ENCODE measurements around the gene CRACDL. TPM values are rescaled to one million over a fixed set of nuclear protein-coding genes. Genes with fewer than 3 reads are reported as not detected.

The CRACDL gene
- polyA plus RNA-seq, 4 donors = 2.7 to 3.7 (median 3.1) TPM

DNA sequence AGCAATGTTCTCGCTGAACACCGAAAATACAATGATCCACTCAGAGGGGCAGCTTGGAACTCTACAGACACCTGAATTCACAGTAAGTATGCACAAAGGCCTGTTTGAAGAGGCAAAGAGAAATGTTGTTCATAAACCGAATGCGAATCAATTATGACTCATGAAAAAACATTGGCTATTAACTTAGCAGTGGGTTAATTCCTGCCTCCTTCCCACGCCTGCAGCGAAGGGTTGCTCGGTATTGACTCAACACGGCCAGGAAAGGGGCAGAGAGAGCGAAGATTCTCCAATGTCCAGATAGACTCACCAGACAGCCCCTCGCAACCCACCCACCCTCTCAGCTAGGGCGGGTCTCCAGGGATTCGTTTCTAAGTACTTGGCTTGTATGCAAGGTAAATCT lies 9.4 kb downstream of the CRACDL start:
- no peak for DNase-seq (ENCODE audit: low read depth in 4 of 4, low spot score in 2 of 4)

DNA sequence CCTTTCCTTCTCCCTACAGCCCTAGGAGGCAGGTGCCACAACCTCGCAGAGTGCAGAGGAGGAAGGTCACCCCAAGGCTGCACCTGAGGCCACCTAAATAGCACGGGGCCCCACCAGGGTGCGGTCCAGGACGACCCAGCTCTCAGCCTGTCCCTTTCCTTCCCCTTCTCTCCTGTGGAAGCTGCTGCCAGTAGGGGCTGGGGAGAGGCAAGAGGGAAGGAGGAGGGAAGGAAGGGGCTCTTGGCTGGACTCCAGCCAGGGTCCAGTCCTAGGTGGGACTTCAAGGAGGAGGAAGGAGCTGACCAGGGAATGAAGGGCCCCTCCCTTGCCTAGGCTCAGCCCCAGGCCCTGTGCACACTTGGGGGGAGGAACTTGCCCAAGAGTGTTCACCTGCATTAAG lies 11.1 kb downstream of the CRACDL start:
- no peak for DNase-seq (ENCODE audit: low read depth in 4 of 4, low spot score in 2 of 4)

DNA sequence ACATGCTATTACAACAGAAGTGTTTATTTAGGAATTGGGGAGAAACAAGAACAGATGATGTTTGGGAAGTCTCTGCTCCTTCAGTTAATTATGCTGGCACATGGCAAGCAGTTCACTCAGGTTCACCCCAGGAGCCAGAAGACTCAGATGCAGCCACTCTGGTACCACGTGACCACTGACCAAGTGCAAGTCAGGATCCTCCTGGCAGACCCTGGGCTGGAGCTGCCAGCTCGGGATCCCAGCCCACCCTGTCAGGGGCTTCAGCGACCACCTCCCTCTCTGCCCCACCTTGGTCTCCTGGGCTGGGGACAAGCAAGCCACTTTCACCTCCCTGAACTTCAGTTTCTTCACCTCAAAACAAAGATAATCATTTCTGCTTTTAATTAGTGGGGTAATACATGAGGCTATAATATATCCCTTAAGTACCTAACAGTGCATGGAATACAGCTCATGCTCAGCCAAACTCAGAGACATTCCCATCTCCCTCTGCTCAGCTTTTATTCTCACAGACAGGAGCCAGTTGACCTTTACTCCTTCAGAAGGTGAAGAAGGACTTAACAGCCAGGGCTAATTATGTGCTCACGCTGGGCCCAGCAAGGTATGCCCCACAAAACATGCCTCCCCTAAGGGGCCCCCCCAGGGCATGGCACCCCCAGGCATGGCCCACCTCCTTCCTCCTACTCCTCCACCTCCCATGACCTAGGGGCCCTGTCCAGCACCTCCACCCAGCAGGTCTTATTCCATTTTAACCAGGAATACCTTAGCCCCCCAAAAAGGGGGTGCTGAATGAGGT lies 11.8 kb downstream of the CRACDL start:
- DNase-seq (ENCODE audit: low read depth in 4 of 4, low spot score in 2 of 4) = no peak

DNA sequence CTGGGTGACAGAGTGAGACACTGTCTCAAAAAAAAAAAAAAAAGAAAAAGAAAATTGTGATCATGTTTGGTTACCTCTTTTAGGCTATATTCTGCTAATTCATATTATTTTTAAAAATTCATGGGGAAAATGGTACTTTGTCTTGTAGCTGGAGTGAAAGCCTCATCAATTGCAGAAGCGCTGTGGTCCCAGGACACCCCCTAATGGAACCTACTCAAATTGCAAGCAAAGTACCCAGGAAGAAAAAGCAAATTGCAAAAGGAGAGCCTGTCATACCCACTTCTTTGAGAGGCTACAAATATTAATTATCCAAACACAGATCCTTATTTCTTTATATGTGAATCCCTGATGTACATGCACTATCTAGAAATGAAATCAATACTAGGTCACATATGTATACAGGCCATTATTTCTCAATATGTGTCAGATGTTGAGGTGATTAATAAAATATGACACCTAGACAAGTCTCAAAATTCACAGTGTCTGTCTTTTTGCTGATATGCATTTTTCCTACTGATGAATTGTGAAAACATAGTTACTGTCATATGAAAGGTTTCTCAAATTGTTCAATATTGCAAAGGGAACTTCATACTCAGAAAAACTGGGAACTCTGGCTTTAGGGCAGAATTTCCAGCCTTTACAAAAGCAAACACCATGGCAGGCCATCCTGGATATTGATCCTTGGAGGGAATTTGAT lies 12.6 kb downstream of the CRACDL start:
- DNase-seq (ENCODE audit: low read depth in 4 of 4, low spot score in 2 of 4) = no peak

DNA sequence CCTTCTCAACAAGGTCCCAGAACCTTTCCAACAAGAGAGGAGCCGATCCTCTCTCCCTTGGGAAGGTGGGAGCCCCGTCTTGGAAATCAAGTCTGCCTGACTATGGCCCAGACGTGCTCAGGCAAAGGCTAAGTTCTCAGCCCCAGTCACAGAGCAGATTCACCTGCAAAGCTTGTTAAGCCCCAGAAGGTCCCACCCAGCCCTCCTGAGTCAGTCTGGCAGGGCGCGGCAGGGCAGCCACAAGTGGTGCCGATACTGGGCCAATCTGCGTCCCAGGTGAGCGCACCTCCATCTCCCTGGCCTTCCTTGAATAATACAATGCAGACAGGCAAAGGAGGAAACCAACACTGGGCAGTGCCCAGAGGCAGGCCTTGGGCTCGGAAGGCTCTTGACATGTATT lies 15.0 kb downstream of the CRACDL start:
- DNase-seq (ENCODE audit: low read depth in 4 of 4, low spot score in 2 of 4) = no peak

DNA sequence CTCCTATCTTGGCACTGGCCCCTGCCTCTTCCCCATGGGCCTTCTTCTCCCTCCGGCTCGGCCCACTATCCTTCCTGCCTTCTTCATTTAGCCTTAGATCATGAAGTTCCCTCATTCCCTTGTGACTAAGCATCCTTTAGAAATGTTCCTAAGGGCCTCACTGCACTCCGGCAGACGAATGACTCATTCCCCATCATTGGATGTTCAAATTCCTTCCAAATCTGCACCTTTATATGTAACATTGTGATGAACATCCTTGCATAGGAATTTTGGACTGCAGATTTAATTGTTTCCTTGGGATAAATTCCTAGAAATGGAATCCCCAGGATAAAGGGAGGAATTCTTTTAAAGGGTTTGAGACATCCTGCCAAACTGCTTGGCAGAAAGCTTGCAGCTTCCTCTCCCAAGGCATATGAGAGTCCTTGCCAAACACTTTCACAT lies 19.0 kb downstream of the CRACDL start:
- DNase-seq (ENCODE audit: low read depth in 4 of 4, low spot score in 2 of 4) = no peak

DNA sequence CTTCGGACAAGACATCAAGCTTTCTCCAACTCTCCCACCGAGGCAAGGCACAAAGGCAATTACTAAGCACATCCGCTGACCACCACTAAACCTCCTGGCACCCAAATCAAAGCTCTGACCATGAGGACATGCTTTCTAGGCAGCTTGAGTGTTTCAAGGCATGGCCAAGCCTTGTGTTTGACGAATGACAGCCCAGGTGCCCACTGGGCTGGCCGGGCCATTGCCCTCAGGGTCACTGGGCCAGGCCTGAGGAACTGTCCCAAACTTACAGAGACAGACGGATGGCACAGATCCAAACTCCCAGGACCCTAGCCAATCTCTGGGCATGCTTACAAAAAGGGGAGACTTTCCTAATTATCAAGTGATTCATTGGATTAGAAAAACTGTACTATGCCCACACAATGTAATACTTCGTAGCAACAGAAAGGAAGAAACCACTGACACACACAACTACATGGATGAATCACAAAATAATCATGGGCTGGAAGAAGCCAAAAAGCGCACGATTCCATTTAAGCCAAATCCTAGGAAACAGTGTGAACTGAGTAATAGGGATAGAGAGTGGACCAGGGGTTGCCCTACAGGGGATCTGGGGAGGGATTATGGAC lies 20.2 kb downstream of the CRACDL start:
- DNase-seq (ENCODE audit: low read depth in 4 of 4, low spot score in 2 of 4) = no peak

DNA sequence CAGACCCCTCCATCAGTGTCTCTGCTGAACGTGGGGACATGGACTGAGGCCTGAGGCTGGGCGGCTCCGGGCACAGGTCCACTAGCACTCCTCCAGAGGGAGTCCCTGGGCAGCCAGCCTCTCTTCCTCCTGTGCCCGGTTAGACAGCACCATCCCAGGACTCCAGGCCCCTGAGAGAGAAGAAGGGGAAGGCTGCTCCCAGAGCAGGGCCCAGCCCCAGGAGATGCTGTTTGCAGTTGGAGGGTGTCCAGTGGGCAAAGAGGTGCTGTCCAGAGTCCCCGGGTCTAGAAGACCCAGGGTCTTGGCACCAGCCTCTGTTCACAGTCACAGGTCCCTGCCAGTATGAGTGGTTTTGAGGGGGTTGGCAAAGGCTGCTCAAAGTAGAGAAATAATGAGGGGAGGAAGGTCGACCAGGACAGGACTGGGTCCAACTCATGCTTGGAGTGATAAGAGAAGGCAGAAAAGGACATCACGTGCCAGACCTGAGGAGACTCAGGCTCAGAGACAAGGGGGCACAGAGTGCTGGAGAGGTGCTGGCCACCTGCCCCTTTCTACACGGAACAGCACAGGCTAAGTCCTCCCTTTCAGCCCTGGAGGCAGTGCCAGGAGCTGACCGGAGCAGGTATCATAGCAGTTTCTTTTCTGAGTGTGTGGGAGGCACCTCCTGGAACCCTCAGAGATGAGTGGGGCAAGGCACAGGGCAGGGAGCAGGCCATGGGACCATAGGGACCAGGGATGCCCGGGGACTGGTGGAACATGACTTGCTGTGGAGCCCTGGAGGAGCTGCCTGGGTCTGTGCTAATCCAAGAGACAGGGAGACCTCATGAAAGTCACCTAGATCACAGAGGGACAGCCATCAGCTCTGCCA lies 21.1 kb downstream of the CRACDL start:
- DNase-seq (ENCODE audit: low read depth in 4 of 4, low spot score in 2 of 4) = no peak

DNA sequence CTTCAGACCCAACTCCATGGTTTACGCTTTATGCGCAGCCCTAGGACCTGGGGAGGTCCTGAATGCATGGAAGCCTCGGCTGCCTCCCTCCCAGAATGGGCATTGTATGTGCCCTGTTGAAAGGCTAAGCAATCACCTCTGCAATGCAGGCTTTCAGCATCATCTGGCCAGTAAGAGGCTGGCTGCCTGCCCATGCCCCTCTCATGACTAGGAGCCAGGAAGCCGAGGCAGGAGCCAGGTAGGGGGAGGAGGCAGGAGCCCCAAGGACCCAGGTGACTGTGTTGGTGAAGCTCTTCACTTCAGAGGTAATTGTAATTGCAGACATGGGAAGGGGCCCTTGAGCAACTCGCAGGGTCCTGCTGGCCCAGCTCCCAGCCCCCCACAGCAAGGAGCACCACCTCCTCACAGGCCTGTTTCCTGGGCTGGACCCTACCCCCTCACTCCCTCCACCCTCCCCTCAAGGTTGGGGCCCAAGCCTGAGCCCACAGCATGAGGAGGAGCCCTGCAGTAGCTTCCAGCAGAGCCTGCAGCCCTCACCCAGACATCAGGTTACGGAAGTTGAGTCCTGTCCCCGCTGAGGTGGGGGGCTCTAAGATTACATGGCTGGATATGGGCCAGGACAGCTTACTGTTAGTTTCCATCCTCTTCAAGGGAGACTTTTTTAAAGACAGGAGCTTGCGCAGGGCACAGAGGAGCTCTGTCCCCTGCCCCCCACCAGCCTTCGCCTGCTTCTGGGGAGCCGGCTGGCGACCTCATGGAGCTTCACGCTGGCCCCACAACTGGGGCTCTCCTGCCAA lies 21.9 kb downstream of the CRACDL start:
- no peak for DNase-seq (ENCODE audit: low read depth in 4 of 4, low spot score in 2 of 4)

DNA sequence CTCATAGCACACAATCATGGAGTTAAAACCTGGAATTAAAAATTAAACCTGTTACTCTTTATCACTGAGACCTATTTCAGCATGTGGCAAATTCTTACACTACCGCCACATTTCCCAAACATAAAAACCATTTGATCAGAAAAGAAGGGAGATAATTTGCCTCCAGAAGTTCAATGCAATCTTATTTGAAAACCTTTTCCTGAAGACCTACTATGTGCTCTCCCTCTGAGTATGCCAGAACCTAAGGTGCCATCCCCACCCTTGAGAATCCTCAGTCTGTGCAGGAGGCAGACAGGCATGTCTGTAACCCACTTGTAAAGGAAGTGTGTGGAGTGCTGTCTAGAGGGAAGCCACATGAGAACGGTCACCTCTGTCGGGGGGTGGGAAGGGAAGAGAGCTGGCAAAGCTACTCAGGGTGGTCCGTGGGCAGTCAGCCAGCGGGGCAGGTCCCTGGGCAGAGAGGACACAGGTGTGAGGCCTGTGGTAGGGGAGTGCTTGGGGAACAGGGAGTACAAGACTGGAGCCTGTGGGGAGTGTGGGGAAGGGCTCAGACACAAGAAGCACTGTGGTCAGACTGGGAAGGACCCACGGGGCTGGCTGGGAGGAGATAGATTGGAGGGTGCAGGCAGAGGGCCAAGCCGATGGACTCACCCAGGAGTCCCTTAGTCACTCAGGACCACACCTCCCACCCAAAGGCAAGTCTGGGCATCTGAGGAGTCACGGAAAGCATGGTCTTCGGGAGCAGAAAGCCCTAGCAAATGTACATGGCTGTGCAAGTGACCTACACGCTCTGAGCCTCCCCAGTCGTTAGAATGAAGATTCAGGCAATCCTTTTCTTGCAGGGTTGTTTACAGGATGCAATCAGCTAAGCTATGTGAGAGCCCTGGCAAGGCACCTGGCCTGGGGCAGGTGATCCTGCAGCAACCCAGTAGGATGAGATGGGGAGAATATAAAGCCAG lies 22.8 kb downstream of the CRACDL start:
- DNase-seq (ENCODE audit: low read depth in 4 of 4, low spot score in 2 of 4) = no peak

DNA sequence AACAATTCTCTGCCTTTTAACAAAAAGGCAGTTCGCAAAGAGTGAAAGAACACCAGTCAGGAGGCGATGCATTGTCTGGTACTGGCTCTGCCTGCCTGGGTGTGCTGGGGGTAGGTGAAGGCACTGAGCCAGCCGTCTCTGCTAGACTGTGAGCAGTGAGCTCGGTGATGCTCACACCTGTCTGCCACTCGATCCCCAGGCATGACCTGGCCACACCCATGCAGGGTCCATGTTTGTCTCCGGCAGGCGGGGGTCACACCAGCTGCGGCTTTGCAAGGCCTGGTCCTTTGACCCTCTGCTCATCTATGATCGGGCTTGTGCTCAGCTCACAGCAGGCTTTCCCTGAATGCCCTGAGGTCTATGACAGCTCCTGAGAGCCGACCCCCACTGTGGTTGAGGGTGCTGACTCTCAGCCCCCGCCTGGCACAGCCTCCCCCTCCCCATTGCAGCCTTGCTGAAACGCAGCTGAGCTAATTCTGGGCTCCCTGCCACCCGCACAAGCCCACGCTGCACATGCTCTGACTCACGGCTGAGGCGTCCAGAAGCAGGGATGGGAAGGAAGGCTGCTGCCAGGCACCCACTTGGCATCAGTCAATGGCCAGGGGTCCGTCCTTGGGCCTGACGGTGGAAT lies 23.7 kb downstream of the CRACDL start:
- no peak for DNase-seq (ENCODE audit: low read depth in 4 of 4, low spot score in 2 of 4)

DNA sequence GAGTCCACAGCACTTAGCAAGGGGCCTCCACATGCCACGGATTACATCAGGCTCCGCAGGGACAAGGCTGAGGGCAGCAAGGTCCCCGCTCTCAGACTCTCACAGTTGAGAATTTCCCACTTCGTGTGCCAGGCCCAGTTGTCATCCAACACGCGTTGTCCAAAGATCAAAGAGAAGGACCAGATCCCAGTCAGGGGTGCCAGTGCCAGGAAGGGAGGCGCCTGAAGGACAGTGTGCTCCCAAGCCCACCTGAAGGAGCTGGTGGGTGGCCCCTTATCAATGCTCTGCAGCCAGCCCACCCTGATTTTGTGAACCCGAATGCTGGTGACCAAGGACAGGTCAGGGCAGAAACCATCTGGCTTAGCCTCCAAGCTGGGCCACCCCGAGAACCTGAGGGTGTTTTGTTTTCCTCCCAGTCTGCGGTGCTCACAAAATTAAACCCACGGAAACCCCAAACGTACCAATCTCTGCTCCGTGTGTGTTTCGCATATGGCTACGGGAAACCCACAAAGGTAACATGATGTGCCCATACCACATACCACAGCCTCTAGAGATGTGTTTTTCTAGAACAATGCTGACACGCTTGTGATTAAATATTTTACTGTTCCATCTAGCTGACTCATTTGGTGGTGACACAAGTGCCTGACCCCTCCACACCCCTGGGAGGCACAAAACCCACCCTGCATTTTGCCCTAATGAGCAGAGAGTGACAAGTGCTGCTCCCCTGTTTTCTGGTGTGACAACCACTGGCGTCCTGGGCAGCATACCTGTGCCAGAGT lies 24.5 kb downstream of the CRACDL start:
- no peak for DNase-seq (ENCODE audit: low read depth in 4 of 4, low spot score in 2 of 4)

DNA sequence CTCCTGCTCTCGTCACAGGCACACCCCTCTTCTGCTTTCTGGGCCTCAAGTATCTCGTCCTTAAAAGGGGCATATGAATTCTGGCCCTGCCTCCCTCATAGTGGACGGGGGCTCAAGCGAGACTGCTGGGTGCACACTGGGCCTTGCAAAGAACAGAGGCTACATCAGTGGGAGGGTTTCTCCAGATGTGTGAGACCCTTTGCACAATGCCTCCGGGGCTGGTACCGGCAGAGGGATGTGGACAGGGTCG lies 25.0 kb downstream of the CRACDL start:
- DNase-seq (ENCODE audit: low read depth in 4 of 4, low spot score in 2 of 4) = no peak

DNA sequence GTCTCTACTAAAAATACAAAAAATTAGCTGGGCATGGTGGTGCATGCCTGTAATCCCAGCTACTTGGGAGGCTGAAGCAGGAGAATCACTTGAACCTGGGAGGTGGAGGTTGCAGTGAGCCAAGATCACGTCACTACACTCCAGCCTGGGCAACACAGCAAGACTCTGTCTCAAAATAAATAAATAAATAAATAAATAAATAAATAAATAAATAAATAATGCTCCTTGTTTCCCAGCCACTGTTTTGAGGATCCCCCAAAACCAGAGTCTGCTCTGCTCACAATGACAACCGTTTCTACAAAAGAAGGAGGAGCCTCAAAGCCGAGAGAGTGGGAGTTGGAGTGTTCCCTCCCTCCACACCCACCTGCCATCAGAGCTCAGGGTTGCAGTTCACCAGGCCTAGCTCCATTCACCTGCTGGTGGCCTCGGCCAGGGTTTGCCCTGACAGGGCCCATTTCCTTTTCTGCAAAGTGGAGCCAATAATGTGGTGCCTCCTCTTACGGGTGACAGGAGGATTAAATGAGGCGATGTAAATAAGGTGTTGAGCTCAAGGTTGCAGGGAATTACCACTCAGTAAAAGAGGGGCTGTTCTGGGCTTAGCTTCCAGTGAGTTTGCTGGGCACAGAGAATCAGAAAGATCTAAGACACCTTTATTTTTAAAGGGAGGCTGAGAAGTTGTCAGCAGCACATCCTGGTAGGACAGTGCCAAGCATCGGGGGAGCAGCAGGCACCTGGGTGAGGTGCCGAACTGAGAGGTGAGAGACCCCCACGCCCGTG lies 25.5 kb downstream of the CRACDL start:
- DNase-seq (ENCODE audit: low read depth in 4 of 4, low spot score in 2 of 4) = no peak

DNA sequence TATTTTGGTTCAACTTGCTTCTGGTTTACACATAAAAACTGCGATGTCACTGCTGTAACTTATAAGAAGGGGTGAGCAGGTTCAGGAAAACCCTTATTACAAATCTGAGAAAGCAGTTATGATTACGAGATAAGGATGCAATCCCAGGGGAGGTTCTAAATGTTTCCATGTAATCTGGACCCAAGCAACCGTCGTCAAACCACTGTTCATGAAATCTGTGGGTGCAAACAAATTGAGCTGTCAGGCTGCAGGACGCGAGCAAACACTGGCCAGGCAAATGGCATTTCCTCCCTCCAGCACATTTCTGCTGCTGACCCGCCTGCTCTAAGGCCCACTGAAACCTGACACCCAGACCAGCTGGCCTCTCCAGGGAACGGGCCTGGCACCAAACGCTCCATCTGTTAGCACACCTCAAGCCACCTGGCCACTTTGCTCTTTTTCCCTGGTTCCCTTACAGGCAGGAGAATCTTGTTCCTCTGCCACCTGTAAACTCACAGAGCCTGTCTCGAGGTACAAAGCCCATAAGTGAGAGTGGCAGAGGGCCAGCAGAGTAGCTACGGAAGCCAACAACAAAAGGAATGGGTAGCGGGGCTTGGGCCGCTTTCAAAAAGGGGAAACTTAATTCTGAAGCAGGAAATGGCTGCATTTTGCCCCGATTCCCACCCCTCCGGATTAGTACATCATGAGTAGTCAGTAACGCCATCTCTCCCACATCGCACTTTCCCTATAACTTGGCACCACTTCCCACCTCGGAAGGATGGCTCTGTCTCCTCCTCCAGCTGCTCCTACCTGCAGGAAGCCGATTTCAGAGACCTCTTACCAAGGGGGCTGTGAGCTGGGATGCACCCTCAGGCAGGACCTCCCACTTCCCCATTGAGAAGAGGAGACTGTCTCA lies 26.5 kb downstream of the CRACDL start:
- DNase-seq (ENCODE audit: low read depth in 4 of 4, low spot score in 2 of 4) = peak; percentile 39 to 78 (median 52)

DNA sequence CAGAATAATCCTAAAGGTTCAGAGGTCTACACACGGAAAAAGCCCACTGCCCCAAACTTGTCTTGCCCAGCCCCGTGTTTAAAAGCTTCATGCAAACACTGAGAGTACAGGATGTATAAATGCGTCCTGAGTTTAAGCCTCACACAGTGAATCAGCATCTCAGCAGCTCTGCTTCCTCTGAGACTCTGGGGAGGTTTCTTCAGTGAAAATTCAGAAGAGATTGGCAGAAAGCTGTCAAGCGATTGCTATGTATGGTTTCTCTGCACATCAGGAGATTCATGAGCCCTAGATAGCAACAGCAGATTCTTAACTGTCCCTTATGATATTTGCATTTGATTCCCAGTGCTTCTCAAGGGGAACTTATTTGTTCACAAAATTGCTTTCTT lies 27.1 kb downstream of the CRACDL start:
- DNase-seq (ENCODE audit: low read depth in 4 of 4, low spot score in 2 of 4) = no peak

Measured in left renal cortex interstitium (tissue), 4 donors.